ENCODE measurements around the gene PCDHA1. TPM values are rescaled to one million over a fixed set of nuclear protein-coding genes. Genes with fewer than 3 reads are reported as not detected.

PCDHA1 gene
- total RNA-seq, 1 donor from 2014 or later, result not detected

DNA sequence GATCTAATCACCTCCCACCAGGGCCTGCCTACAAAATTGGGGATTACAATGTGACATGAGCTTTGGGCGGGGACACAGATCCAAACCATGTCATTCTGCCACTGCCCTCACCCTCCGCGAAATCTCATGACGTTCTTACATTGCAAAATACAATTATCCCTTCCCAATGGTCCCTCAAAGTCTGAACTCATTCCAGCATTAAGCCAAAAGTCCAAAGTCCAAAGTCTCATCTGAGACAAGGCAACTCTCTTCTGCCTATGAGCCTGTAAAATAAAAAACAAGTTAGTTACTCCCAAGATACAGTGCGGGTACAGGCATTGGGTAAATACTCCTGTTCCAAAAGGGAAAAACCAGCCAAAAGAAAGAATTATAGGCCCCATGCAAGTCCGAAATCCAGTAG is 165.7 kb downstream of the PCDHA1 start:
- Mint-ChIP-seq H3K4me1 (ENCODE audit: low read depth) (peaks cover under 1% of the 10 kb centered on the region), H3K9me3 (ENCODE audit: low read depth) (peaks cover 17% of the 10 kb centered on the region), H3K36me3 (ENCODE audit: low read depth) (peaks cover 8% of the 10 kb centered on the region), H3K4me3 (ENCODE audit: unreplicated experiment) (no peak overlapping the region), H3K27ac (ENCODE audit: unreplicated experiment) (no peak overlapping the region), H3K27me3 (ENCODE audit: low read depth) (no peaks in the 10 kb centered on the region)
- DNase-seq (ENCODE audit: low spot score), result no peak
- TF ChIP-seq, protein P1, sequence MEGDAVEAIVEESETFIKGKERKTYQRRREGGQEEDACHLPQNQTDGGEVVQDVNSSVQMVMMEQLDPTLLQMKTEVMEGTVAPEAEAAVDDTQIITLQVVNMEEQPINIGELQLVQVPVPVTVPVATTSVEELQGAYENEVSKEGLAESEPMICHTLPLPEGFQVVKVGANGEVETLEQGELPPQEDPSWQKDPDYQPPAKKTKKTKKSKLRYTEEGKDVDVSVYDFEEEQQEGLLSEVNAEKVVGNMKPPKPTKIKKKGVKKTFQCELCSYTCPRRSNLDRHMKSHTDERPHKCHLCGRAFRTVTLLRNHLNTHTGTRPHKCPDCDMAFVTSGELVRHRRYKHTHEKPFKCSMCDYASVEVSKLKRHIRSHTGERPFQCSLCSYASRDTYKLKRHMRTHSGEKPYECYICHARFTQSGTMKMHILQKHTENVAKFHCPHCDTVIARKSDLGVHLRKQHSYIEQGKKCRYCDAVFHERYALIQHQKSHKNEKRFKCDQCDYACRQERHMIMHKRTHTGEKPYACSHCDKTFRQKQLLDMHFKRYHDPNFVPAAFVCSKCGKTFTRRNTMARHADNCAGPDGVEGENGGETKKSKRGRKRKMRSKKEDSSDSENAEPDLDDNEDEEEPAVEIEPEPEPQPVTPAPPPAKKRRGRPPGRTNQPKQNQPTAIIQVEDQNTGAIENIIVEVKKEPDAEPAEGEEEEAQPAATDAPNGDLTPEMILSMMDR (IDR thresholded peaks at IDR 0.05), result no peak

DNA sequence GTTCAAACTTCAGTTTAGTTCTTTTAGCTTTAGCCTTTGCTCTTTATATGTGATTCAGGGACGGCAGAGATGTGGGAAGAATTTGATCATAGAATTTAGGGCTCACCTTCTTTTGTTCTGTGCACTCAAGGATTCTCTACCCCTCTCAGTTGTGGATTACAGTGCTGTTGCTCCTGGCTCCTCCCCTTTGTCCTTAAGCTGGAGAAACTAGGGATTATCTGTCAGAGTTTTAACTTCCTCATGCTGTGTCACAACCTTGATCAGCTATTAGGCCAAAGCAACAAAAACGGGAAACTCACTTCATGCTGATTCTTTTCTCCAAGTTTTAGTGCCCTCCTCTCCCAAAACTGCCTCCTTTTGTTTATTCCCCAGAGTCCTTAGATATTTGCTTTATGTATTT is 167.3 kb downstream of the PCDHA1 start:
- TF ChIP-seq, protein P1 (IDR thresholded peaks at IDR 0.05), result no peak
- Mint-ChIP-seq H3K9me3 (ENCODE audit: low read depth) (peaks cover 17% of the 10 kb centered on the region), H3K27me3 (ENCODE audit: low read depth) (no peaks in the 10 kb centered on the region), H3K4me3 (ENCODE audit: unreplicated experiment) (no peak overlapping the region), H3K4me1 (ENCODE audit: low read depth) (no peaks in the 10 kb centered on the region), H3K36me3 (ENCODE audit: low read depth) (peaks cover 8% of the 10 kb centered on the region), H3K27ac (ENCODE audit: unreplicated experiment) (no peak overlapping the region)
- DNase-seq (ENCODE audit: low spot score), result no peak

DNA sequence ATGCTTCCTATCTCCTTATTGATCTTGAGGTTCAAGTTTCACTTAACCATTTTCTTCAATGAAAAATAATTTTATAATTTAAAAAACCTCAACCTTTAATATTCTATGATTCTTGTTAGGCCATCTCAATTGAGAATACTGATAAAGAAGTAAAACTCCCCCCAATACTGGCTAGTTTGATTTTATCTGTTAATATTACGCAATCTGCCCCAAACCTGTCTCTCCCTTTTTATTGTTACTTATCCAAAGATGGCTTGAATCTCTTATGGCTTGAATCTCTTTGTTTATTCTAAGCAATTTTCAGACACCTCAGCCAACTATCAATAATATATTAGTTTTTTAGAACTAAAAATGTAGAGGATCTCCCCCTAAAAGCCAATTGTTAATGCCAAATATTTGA is 176.2 kb downstream of the PCDHA1 start:
- H3K27me3 Mint-ChIP-seq (ENCODE audit: low read depth), result no peaks in the 10 kb centered on the region
- TF ChIP-seq, protein P1 (IDR thresholded peaks at IDR 0.05), result no peak
- peaks cover 31% of the 10 kb centered on the region for H3K4me1 Mint-ChIP-seq (ENCODE audit: low read depth)
- no peaks in the 10 kb centered on the region for H3K9me3 Mint-ChIP-seq (ENCODE audit: low read depth)
- H3K27ac Mint-ChIP-seq (ENCODE audit: unreplicated experiment), result no peak overlapping the region
- no peak for DNase-seq (ENCODE audit: low spot score)
- H3K36me3 Mint-ChIP-seq (ENCODE audit: low read depth), result no peaks in the 10 kb centered on the region
- H3K4me3 Mint-ChIP-seq (ENCODE audit: unreplicated experiment), result no peak overlapping the region

DNA sequence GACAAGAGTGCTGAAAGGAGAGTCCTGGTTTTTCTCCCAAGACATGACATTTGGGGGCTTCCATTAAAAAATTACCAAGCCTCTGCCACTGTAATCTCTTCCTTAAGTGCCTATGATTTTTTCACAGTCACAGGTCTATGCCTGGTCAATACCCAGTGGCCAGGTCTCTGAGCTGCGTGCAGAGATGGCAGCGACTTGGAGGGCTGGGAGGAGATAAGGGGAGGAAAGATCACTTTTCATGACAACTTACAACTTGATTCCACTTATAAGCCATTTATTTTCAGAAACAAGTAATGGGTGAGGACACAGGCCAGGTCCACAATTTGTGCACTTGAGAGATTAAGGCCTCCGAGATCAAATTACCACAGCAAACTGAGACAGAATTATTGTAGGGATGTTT is 178.4 kb downstream of the PCDHA1 start:
- no peak overlapping the region for H3K4me3 Mint-ChIP-seq (ENCODE audit: unreplicated experiment)
- no peaks in the 10 kb centered on the region for H3K27me3 Mint-ChIP-seq (ENCODE audit: low read depth)
- H3K4me1 Mint-ChIP-seq (ENCODE audit: low read depth), result peaks cover 35% of the 10 kb centered on the region

DNA sequence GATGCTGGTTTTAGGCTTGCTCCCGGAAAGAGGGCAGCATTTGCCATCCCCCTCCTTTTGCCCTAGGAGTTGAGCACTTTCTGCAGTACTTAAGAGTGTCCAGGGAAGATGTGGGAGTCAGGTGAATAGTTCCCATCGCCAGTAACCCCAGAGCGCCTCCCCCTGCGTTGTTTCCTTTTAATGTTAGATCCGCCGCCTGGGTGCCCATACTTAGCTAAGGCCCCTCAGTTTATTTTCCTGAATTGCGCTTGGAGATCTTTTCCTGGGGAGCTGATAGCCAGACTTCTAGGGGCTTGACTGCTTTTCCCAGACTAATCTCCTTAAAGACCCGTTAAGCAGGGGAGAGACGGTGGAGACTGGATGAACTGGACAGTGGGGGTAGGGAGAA is 180.0 kb downstream of the PCDHA1 start:
- H3K4me3 Mint-ChIP-seq (ENCODE audit: unreplicated experiment), result peak overlapping the region; percentile 96
- H3K27me3 Mint-ChIP-seq (ENCODE audit: low read depth), result no peaks in the 10 kb centered on the region
- peak overlapping the region; percentile 95 for H3K27ac Mint-ChIP-seq (ENCODE audit: unreplicated experiment)
- H3K9me3 Mint-ChIP-seq (ENCODE audit: low read depth), result no peaks in the 10 kb centered on the region
- H3K4me1 Mint-ChIP-seq (ENCODE audit: low read depth), result peaks cover 47% of the 10 kb centered on the region
- TF ChIP-seq, protein P1 (IDR thresholded peaks at IDR 0.05), result no peak
- DNase-seq (ENCODE audit: low spot score), result no peak
- peaks cover 2% of the 10 kb centered on the region for H3K36me3 Mint-ChIP-seq (ENCODE audit: low read depth)

More for the DNA sequence above, 178.4 kb downstream of the PCDHA1 start:
- H3K9me3 Mint-ChIP-seq (ENCODE audit: low read depth), result no peaks in the 10 kb centered on the region
- H3K36me3 Mint-ChIP-seq (ENCODE audit: low read depth), result peaks cover 2% of the 10 kb centered on the region
- TF ChIP-seq, protein P1 (IDR thresholded peaks at IDR 0.05), result no peak
- peak overlapping the region; percentile 95 for H3K27ac Mint-ChIP-seq (ENCODE audit: unreplicated experiment)
- DNase-seq (ENCODE audit: low spot score), result no peak
